Kidney (tissue), 14 donors: ENCODE data around the gene CHN2. TPM values are rescaled to one million over a fixed set of nuclear protein-coding genes. Genes with fewer than 3 reads are reported as not detected.
A peak's percentile ranks its signal among the peaks of the same experiment; 100 is the strongest.

Experiments
- DNase-seq, 5 donors: peaks; one replicate each; pipeline ENCODE4 v3.0.0-alpha.2; 2013 to 2020
- FAIRE-seq: peaks from 2 replicates; lab custom pipeline; 2012; peaks lifted over from hg19 to GRCh38; lab: Jason Lieb, UNC
- H3K27ac ChIP-seq, 2 donors: one replicate each; pipeline ENCODE4 v1.7.0; 2013; ENCODE audit warnings: low read depth in 2 of 2, low read length in 2 of 2, inconsistent platforms in 1 of 2
- H3K27me3 ChIP-seq: one replicate; pipeline ENCODE4 v1.7.1; 2013; ENCODE audit warnings: low read length, inconsistent platforms; ENCODE audit not compliant: control insufficient read depth, insufficient read depth
- H3K36me3 ChIP-seq, 3 donors: one replicate each; pipeline versions ENCODE4 v1.7.0 to v1.7.1; 2013; ENCODE audit warnings: low read length in 3 of 3, control low read depth in 1 of 3, inconsistent platforms in 1 of 3; ENCODE audit not compliant: insufficient read depth in 3 of 3, control insufficient read depth in 2 of 3
- H3K4me1 ChIP-seq, 3 donors: one replicate each; pipeline versions ENCODE4 v1.7.0 to v1.7.1; 2013; ENCODE audit warnings: low read length in 3 of 3, inconsistent platforms in 1 of 3, low read depth in 1 of 3; ENCODE audit not compliant: control insufficient read depth in 2 of 3, insufficient read depth in 2 of 3
- H3K4me3 ChIP-seq, 3 donors: one replicate each; pipeline versions ENCODE4 v1.7.0 to v1.8.1; 2013; ENCODE audit warnings: low read length in 3 of 3, control low read depth in 1 of 3, inconsistent platforms in 1 of 3
- H3K9ac ChIP-seq, 3 donors: one replicate each; pipeline versions ENCODE4 v1.7.0 to v1.7.1; 2013; ENCODE audit warnings: low read length in 3 of 3, control low read depth in 1 of 3, inconsistent platforms in 1 of 3
- H3K9me3 ChIP-seq, 3 donors: one replicate each; pipeline versions ENCODE4 v1.7.0 to v1.7.1; 2013; ENCODE audit warnings: low read length in 3 of 3, control low read depth in 1 of 3, inconsistent platforms in 1 of 3; ENCODE audit not compliant: control insufficient read depth in 2 of 3, insufficient read depth in 1 of 3
- intact Hi-C: fragments of 100-400 bp; cut with DNase I; formaldehyde crosslinking; loops from one replicate; pipeline ENCODE4 v1.11.1; 2022
- polyA plus RNA-seq: library from polyadenylated mRNA; stranded (reverse); fragments of 350-450 nt; fragmentation: Illumina TruSeq; extraction: RNeasy Lipid Tissue Mini Kit (QIAGEN cat#74804); gene quantifications from one replicate; pipeline ENCODE4 v1.2.3, GENCODE V29; 2014; ENCODE audit warnings: low read depth, low replicate concordance; ENCODE audit not compliant: insufficient read depth
- total RNA-seq: library from RNA; stranded (reverse); fragmentation: NEBNext Ultra II Directional; extraction: Animal tissue kit (Norgen Biotek cat#: 25700); gene quantifications from one replicate; pipeline ENCODE4 v1.2.1, GENCODE V29; 2021
- TF ChIP-seq, protein P1 (sequence below): IDR thresholded peaks from 3 replicates; pipeline ENCODE4 v1.5.1; 2012; ENCODE audit warnings: mild to moderate bottlenecking, moderate library complexity, borderline replicate concordance; ENCODE audit not compliant: insufficient read depth; ENCODE audit errors: extremely low read depth
- donor health status: control.
- donor health status: control.
- donor health status: control.
- donor health status: control.
- donor health status: control.
- donor health status: DM: yes; HTN: yes; CAD: no.
- donor health status: Normal renal cell carcinoma (clear cell type).

Gene CHN2
- total and polyA plus RNA-seq, 2 donors from 2014 or later = 7.4 to 22.5 TPM

GRCh38 chr7:29326864-29327263, 132.3 kb downstream of the CHN2 start:
- Histone ChIP-seq H3K36me3 (no peaks in the 10 kb centered on the region), H3K4me3 (no peak overlapping the region), H3K9me3 (no peaks in the 10 kb centered on the region), H3K9ac (no peak overlapping the region), H3K4me1 (no peaks in the 10 kb centered on the region), H3K27ac (no peak overlapping the region), H3K27me3 (no peaks in the 10 kb centered on the region)
- FAIRE-seq (no peak), DNase-seq (peak in 2 of 5 donors; percentile 42 to 71)
- intact Hi-C loops = no loop called here
- TF ChIP-seq, protein P1, sequence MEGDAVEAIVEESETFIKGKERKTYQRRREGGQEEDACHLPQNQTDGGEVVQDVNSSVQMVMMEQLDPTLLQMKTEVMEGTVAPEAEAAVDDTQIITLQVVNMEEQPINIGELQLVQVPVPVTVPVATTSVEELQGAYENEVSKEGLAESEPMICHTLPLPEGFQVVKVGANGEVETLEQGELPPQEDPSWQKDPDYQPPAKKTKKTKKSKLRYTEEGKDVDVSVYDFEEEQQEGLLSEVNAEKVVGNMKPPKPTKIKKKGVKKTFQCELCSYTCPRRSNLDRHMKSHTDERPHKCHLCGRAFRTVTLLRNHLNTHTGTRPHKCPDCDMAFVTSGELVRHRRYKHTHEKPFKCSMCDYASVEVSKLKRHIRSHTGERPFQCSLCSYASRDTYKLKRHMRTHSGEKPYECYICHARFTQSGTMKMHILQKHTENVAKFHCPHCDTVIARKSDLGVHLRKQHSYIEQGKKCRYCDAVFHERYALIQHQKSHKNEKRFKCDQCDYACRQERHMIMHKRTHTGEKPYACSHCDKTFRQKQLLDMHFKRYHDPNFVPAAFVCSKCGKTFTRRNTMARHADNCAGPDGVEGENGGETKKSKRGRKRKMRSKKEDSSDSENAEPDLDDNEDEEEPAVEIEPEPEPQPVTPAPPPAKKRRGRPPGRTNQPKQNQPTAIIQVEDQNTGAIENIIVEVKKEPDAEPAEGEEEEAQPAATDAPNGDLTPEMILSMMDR = no peak

DNA sequence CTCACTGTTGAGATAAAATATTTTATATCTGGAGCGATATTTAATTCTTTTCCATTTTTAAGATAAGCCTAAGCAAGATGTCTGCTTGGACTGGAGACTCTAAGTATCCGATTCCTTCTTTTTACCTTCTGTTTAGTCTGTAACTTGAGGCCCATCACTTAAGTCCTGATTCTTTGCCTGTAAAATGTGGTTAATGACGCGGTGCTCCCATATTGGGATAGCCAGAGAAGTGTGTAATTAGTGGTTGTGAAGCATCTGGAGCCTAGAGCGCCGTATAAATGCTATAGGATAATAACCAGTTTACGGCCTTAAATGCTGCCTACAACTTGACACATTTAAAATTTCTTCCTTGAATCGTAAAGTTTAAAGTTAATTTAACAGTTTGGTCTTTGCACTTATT, 132.9 kb downstream of the CHN2 start:
- no peak overlapping the region for H3K4me3 ChIP-seq
- H3K9ac ChIP-seq = no peak overlapping the region
- no peak overlapping the region for H3K27ac ChIP-seq
- TF ChIP-seq, protein P1 = no peak
- no peaks in the 10 kb centered on the region for H3K9me3 ChIP-seq
- DNase-seq = peak in 3 of 5 donors; percentile 69 to 92 (median 88)
- no peaks in the 10 kb centered on the region for H3K27me3 ChIP-seq
- intact Hi-C loops = no loop called here
- H3K4me1 ChIP-seq = no peaks in the 10 kb centered on the region
- no peak for FAIRE-seq
- H3K36me3 ChIP-seq = no peaks in the 10 kb centered on the region

GRCh38 chr7:29328045-29328444, 133.5 kb downstream of the CHN2 start:
- no peak for FAIRE-seq
- no peaks in the 10 kb centered on the region for H3K36me3 ChIP-seq
- H3K4me3 ChIP-seq = no peak overlapping the region
- peak in 3 of 5 donors; percentile 33 to 82 (median 76) for DNase-seq
- no peaks in the 10 kb centered on the region for H3K9me3 ChIP-seq
- no peaks in the 10 kb centered on the region for H3K4me1 ChIP-seq
- intact Hi-C loops = no loop called here
- no peaks in the 10 kb centered on the region for H3K27me3 ChIP-seq
- no peak overlapping the region for H3K9ac ChIP-seq
- H3K27ac ChIP-seq = no peak overlapping the region
- TF ChIP-seq, protein P1 = no peak

DNA sequence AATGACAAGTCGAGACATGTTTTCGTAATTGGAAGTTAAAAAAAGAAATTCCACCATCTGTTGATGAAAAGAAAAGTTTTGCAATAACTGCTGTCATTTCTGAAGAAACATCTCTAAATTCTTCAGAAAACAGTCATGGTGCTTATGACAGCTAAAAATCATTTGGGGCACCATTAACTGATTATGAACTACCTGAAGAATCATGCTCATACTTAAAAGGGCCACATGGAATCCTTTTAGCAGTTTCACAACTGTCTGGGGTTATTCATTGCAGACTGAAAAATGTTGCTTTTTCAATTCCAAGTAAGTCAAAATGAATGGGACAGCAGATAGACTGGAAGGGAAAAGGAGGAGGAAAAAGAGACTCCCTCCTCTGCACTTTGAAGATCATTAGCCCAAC, 134.2 kb downstream of the CHN2 start:
- H3K27me3 ChIP-seq = no peaks in the 10 kb centered on the region
- TF ChIP-seq, protein P1 = no peak
- intact Hi-C loops = no loop called here
- no peaks in the 10 kb centered on the region for H3K9me3 ChIP-seq
- H3K4me3 ChIP-seq = no peak overlapping the region
- H3K9ac ChIP-seq = no peak overlapping the region
- H3K27ac ChIP-seq = no peak overlapping the region
- H3K4me1 ChIP-seq = no peaks in the 10 kb centered on the region
- H3K36me3 ChIP-seq = no peaks in the 10 kb centered on the region
- no peak for DNase-seq
- no peak for FAIRE-seq
